ENCODE results near the gene PACRGL.

The PACRGL gene

DNA sequence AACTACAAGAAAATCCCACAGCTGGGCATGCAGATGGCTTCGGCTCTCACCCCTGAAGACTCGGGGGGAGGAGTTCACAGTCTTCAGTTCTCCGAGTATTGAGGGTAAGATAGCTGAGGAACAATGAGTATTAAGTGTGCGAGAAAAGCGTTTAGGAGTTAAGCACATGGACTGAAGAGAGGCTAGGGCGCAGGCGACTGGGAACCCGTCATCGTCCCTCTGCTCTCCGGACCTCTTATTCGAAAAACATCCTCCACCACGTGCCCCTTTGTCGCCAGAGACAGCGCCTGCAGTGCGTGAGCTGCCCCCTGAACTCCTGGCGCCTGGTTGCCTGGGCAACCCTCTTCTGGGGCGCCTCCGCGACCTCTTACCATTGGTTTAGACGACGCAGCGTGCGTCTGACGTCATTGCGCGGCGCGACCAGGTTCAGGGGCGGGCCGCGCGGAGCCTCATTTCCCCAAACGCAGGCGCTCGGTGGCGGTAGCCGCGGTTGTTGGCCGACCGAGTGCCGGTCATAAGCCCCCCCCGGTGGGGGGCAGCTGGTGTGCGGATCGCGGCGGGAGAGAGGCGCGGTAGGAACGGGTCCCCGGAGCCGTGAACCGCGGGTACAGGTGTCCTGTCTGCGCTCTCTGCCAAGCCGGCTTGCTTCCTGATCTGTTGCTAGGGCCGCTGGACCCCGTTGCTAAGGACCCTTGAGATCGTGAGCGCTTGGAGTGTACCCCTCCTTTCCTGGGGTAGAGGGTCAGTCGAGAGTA lies at the start of gene PACRGL:
PACRGL (plus strand) TSS at position 452 of the 755 bp plus-strand sequence. CDS start 4,024 bp downstream, outside the sequence.
- FAIRE-seq, result peak; percentile 78

- FAIRE-seq, result no peak
These were observed 47.9 kb upstream of the PACRGL start for GRCh38 chr4:20652226-20652885.

DNA sequence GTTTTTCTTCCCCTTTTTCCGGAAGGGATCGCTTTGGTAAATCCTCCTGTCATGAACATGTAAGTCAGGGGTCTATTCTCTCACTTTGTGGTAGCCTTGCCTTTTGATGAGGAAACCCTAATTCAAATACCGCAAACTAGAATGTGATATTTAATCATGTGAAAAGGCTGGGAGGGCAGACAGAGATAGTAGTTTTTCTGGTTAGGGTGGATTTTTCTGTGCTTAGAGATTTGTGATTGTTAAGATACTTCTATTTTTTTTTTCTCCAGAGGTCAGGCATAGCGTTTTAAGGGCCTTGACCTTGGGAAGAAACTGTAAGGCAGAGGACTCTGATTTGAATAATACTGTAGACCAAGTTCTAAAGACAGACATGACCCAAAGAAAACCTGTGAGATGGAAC lies 41.8 kb upstream of the PACRGL start:
- FAIRE-seq, result no peak

- FAIRE-seq, result no peak
These were observed 37.4 kb upstream of the PACRGL start for GRCh38 chr4:20662851-20663250.

DNA sequence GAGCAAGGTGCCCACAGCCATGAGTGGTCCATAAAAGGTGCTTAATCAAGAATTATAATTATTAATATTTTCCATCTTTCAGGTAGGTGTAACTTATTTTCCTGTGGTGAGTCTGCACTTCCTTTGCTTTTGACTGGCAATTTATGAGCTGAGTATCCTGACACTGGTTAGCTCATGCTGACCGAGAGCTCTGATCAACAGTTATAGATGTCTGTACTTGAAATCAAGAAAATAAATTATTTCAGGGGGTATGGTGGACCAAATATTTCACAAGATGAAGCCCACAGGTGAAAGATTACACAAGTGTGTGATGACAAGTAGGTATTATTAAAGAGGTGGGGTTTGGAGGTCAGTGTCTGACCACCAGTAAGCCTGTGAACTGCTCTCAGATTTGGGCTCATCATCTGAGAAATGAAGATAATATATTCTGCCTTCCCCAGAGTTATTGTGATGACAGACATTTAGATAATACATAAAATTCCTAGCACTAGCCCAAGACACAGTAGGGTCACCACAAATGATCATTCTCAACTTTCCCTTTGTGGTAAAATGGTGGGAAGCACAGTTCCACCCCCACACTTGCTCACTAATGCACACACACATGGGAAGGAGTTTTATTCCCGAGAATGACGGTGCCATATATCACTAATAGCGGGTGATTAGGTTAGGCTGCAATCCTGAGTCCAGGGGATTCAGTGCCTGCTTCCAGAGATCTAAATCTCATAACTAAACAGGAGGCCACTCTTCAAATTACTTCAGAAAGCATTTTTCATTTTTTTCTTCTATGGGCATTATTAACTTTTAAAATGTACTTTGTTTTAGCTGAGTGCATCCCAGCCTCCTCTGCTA lies 34.0 kb upstream of the PACRGL start:
- FAIRE-seq, result no peak

GRCh38 chr4:20672262-20672661 lies 28.0 kb upstream of the PACRGL start:
- no peak for FAIRE-seq

- FAIRE-seq, result no peak
These were observed 24.5 kb upstream of the PACRGL start for GRCh38 chr4:20675786-20676185.

DNA sequence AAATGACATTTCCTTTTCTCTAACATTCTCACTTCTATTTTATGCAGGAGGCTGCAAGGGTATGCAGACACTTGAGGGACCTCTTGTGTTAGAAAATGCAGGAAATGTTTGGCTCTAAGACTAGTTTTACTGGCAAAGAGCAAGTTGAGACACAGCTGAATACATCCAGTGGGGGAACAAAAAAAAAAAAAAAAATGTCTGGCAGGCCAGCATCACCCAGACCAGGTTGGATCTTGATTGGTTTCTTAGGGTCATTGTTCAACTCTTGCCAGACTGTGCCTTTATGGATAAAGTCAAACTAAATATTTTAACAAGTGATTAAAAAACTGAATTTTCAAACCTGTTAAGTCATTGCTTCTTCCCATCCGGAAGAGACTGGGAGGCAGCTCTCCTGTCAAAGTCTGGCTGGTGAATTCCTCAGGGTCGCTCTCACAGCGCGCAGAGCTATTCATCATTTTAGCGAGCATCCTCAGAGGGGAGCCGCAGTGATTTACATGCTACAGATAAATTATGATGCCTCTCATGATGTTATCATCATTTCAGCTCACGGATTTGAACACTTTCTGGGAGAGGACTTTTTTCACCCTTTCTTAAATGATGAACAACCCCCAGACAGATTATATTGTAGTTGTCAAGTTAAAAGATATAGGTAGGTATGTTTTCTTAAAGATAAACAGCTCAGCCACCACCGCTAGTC lies 23.6 kb upstream of the PACRGL start:
- FAIRE-seq, result no peak

GRCh38 chr4:20678400-20678799 lies 21.9 kb upstream of the PACRGL start:
- no peak for FAIRE-seq

GRCh38 chr4:20679951-20680350 lies 20.3 kb upstream of the PACRGL start:
- no peak for FAIRE-seq

GRCh38 chr4:20680736-20681135 lies 19.5 kb upstream of the PACRGL start:
- FAIRE-seq, result no peak

GRCh38 chr4:20681271-20681670 lies 19.0 kb upstream of the PACRGL start:
- FAIRE-seq, result no peak

DNA sequence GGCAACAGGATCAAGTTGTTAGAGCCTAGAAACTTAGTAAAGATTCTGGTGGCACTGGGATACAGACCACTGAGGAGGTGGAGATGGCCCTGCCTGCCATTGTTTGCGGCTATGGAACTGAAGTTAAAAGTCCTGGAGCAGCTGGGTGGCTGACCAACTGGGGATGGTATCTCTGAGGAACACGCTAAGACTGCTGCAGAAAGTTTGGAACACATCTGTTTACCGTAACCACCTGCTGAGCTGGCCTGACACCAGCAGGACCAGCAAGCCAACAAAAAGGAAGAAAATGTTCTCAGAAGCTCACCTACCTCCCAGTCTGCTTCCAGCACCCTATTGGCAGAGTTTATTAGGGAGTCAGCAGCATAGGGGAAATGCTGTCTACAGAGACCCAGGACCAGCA lies 17.4 kb upstream of the PACRGL start:
- FAIRE-seq, result no peak

DNA sequence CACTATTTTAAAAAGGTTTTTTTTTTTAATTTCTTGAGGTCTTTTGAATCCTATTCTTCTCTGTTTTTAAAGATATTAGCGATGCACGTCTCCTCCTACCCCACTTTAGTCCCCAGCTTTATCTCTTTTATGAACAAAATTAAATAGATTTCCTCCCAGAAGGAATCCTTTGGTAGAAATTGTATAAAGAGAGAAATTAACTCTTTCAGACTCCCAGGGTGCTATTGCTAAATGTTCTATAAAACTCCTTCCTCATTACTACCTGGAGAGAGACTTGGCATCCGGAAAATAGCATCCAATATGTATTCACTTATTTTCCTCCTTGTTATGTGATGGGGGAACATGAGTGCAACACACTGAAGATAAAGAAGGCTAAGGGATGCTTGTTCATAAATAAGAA lies 16.5 kb upstream of the PACRGL start:
- FAIRE-seq, result no peak

DNA sequence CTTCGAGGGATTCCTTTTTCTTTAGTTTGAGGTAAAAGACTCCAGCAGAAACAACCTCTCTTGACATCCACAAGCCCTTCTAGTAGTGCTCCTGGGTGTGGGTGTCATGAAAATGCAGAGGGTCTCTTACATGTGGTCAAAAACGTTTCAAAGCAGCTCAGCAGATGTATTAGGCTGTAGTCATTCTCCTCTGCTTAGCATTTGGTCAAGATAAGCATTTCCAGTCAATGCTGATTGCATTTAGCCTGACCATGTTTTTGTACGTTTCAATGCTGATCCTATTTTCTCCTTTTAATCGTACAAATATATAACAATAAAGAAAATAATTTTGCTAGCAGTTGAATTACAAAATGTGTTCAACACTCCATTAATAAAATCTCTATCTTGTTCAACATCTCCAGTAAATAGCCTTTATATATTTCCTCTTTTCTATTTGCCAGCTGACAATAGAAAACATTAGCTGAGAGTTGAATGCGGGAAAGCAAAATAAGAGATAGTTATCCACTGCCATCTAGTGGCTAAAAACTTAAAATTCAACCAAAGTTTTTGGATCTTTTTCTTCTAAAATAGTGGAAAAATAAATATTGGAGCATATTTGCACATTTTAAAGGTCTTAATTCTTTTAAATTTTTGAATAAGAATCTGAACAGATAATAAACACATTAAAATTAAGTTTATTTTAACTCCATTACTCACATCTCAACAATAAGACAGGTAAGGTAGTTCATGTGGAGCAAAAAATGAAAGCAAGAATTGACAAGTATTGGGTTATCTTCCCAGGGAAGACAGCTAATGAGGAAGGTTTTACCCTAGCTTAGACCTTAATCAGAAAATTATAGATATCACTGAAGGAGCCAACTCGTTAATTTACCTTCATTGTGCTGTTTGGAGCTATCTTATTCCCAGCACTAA lies 15.2 kb upstream of the PACRGL start:
- peak; percentile 98 for FAIRE-seq

GRCh38 chr4:20687864-20688263 lies 12.4 kb upstream of the PACRGL start:
- FAIRE-seq, result no peak

GRCh38 chr4:20696815-20697214 lies 3.4 kb upstream of the PACRGL start:
- no peak for FAIRE-seq

DNA sequence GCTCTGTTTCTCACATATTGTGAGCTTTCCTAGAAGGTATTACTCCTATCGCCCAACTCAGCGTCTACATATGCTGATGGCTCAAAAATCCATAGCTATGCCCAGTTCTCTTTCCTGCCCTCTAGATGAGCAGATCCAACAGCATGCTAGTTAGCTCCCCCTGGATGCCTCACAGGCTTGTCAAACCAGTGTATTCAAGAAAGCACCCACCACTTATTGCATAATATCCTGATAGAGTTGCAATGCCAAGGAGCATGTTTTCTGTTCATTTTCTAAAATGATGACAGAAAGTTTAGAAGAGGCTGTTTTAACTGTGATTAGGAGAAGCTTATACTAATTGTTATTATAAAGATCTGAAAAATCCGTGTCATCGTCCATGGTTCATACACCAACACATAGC lies 1.9 kb upstream of the PACRGL start:
- FAIRE-seq, result no peak

DNA sequence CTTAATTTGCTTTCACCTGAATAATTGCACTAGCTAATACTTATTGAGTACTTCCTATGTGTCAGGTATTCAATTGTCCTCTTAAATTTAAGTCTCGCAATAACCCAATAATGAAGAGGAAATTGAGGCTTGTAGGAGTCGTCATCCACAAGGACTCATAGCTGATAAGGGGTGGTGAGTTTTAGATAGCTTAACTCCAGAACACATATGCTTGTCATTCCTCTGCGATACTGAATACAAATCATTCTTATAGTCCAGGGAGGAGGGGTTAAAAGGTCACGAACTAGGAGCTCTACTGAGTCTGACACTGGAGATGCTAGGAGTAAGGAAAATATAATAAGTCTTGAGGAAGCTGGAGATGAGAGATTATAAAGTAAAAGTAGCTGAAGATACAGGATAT lies 1.4 kb upstream of the PACRGL start:
- FAIRE-seq, result no peak

DNA sequence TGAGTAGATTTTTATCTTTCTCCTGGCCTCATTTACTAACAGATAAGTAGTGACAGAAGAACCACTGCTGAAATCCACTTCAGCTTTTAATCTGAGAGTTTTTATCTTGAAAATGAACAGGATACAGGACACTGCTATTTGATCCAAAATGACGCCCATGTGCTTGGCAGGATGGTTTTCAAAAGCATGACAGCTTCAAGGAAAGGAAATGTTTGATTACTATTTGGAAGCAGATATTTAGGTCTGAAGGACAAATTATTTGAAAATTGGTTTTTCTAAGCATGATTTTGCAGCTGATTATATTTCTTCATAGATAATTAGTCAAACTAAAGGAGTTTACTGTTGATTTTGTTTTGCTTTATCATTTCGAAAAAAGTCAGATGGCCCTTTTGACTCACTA lies 11.1 kb downstream of the PACRGL start:
- FAIRE-seq, result no peak

GRCh38 chr4:20723019-20723418 lies 22.8 kb downstream of the PACRGL start:
- FAIRE-seq, result no peak

GRCh38 chr4:20723463-20723862 lies 23.2 kb downstream of the PACRGL start:
- no peak for FAIRE-seq
